Spleen (tissue), 7 donors: ENCODE measurements around the gene FAM171A1.
"Not testable (repeated sequence)": the region's sequence is repeated elsewhere in the genome, so short reads cannot be mapped to it uniquely, and the experiment has no call there.

Source experiments
- CTCF ChIP-seq, 11 experiments: fragments of 200-600 bp in 7 of 11; fragments of 450-650 bp in 4 of 11; sonication (generic) in 4 of 11; IDR thresholded peaks in 8 of 11; conservative IDR thresholded peaks in 3 of 11; 1 replicate in 7 of 11; 2 replicates in 4 of 11; pipeline versions ENCODE4 v1.4.0 to v1.8.0; 2016 to 2021; ENCODE audit warnings: antibody characterized with exemption in 11 of 11, inconsistent platforms in 4 of 11, mild to moderate bottlenecking in 1 of 11
- POLR2A ChIP-seq, 3 donors: fragments of 450-650 bp; IDR thresholded peaks; one replicate each; pipeline ENCODE4 v1.5.1; 2017; ENCODE audit warnings: antibody characterized with exemption in 3 of 3, mild to moderate bottlenecking in 1 of 3
- POLR2AphosphoS5 ChIP-seq, 3 donors: sonication (generic); formaldehyde crosslinking; IDR thresholded peaks; one replicate each; pipeline ENCODE4 v1.5.1; 2017; ENCODE audit warnings: antibody characterized with exemption in 3 of 3
- donor health status: DM: no; HTN: no; CAD: no; lungs with moderate emphysema.
- donor health status: DM: no; HTN: no; CAD: no.
- donor health status: DM: no; HTN: no; CAD: no.

- TF ChIP-seq CTCF (IDR thresholded peaks at IDR 0.05 in 8 of 11, conservative IDR thresholded peaks at IDR 0.05 in 3 of 11); POLR2A (IDR thresholded peaks at IDR 0.05); POLR2AphosphoS5 (IDR thresholded peaks at IDR 0.05): not testable (repeated sequence)
These were observed 95.0 kb downstream of the FAM171A1 start for GRCh38 chr10:15276039-15276438.
